GM18498 (cell line): ENCODE results near the gene PLSCR3.

Source experiments
- ATAC-seq: cut with Tn5 transposase; IDR thresholded peaks from one replicate; pipeline ENCODE4 v1.9.1; 2021; ENCODE audit warnings: mild to moderate bottlenecking, moderate library complexity; ENCODE audit not compliant: unreplicated experiment

PLSCR3 gene

GRCh38 chr17:7426896-7427489 is 32.7 kb upstream of the PLSCR3 start:
- no peak for ATAC-seq

GRCh38 chr17:7426203-7426863 is 32.0 kb upstream of the PLSCR3 start:
- no peak for ATAC-seq

- ATAC-seq = no peak
These were observed 31.4 kb upstream of the PLSCR3 start for GRCh38 chr17:7425756-7426155.

GRCh38 chr17:7425316-7425715 is 31.0 kb upstream of the PLSCR3 start, which contains the start of gene SPEM2:
Gene SPEM2 (plus strand): TSS chr17:7425616. CDS start chr17:7425689, 73 bp downstream.
- no peak for ATAC-seq

- ATAC-seq = no peak
These were observed 29.4 kb upstream of the PLSCR3 start for GRCh38 chr17:7423679-7424078.

- ATAC-seq = no peak
These were observed 26.9 kb upstream of the PLSCR3 start for GRCh38 chr17:7421186-7421585.

- ATAC-seq = no peak
These were observed 25.7 kb upstream of the PLSCR3 start, which contains the start of gene SPEM1 for GRCh38 chr17:7419819-7420610. Gene SPEM1 (plus strand): TSS chr17:7420324. CDS start chr17:7420385, 61 bp downstream.

- ATAC-seq = no peak
These were observed 24.3 kb upstream of the PLSCR3 start for GRCh38 chr17:7418472-7419152.

- no peak for ATAC-seq
These were observed 22.8 kb upstream of the PLSCR3 start for GRCh38 chr17:7417056-7417655.

- no peak for ATAC-seq
These were observed 22.0 kb upstream of the PLSCR3 start for GRCh38 chr17:7416323-7416722.

- ATAC-seq = no peak
These were observed 21.5 kb upstream of the PLSCR3 start for GRCh38 chr17:7415784-7416183.

- no peak for ATAC-seq
These were observed 20.5 kb upstream of the PLSCR3 start for GRCh38 chr17:7414837-7415236.

GRCh38 chr17:7413346-7413985 is 19.1 kb upstream of the PLSCR3 start:
- ATAC-seq = no peak

- no peak for ATAC-seq
These were observed 17.1 kb upstream of the PLSCR3 start for GRCh38 chr17:7411427-7411750.

GRCh38 chr17:7410634-7411426 is 16.5 kb upstream of the PLSCR3 start:
- no peak for ATAC-seq

- ATAC-seq = no peak
These were observed 15.4 kb upstream of the PLSCR3 start for GRCh38 chr17:7409716-7410115.

GRCh38 chr17:7408863-7409262 is 14.5 kb upstream of the PLSCR3 start:
- no peak for ATAC-seq

GRCh38 chr17:7408252-7408727 is 14.0 kb upstream of the PLSCR3 start:
- no peak for ATAC-seq

- ATAC-seq = no peak
These were observed 13.3 kb upstream of the PLSCR3 start, which contains the start of gene NLGN2 for GRCh38 chr17:7407485-7408251. Gene NLGN2 (plus strand): TSS chr17:7407845. CDS start chr17:7408256, 411 bp downstream.
